ENCODE measurements around the gene RIC8A. TPM values are rescaled to one million over a fixed set of nuclear protein-coding genes. Genes with fewer than 3 reads are reported as not detected.

The RIC8A gene
- total RNA-seq, 4 donors from 2014 or later, result 65.0 to 108 (median 86.8) TPM

DNA sequence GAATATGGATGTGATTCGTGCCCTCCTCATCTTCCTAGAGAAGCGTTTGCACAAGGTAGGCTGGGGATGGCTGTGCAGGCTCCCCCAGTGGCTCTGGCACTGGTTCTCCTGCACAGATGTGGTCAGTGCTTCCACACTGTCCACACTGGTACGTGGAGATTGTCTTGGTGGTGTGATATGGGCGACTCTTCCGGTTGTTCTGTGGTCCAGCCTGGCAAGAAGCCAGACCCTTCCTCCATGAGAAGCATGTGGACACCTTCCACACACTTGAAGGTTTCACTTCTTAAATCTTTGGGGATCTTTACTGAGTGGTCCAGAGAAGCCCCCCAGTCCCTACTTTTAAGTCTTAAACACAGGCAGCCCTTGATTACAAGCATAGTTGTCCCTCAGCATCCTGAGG is 3.8 kb downstream of the RIC8A start:
- Histone ChIP-seq H3K36me3 (peaks cover 0 to 70% (median 0%) of the 10 kb centered on the region in 3 donors), H3K27ac (no peak overlapping the region), H3K9me3 (no peaks in the 10 kb centered on the region), H3K4me1 (peaks cover 3 to 20% (median 8%) of the 10 kb centered on the region in 4 donors), H3K4me3 (no peak overlapping the region), H3K27me3 (no peaks in the 10 kb centered on the region)
- peak in 1 of 3 donors; percentile 41 for DNase-seq
- TF ChIP-seq CTCF (IDR thresholded peaks at IDR 0.05) (no peak), POLR2A (IDR thresholded peaks at IDR 0.05) (no peak)

DNA sequence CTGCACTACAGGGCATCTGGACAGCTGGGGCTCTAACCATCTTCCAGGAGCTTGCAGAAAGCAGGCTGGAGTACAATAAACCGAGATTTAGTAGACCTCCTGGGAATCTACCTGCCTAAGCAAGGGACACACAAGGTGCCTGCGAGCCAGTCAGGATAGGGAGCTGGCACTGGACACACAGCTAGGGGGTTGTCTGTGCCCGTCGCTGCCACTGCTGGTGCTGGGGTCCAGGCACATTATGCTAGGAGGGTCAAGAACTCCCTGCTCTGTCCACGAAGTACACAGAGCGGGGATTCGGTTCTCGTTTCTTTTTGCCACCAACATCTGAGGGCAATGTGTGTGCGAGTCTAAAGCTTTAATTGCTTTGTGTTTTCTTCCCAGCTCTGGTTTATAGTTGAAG is 4.2 kb downstream of the RIC8A start:
- TF ChIP-seq POLR2A (IDR thresholded peaks at IDR 0.05), result no peak
- no peak for TF ChIP-seq CTCF (IDR thresholded peaks at IDR 0.05)
- H3K27ac ChIP-seq, result no peak overlapping the region
- H3K27me3 ChIP-seq, result no peaks in the 10 kb centered on the region
- peaks cover 3 to 18% (median 7%) of the 10 kb centered on the region in 4 donors for H3K4me1 ChIP-seq
- H3K9me3 ChIP-seq, result no peaks in the 10 kb centered on the region
- DNase-seq, result peak in 1 of 3 donors; percentile 30
- H3K36me3 ChIP-seq, result peaks cover 0 to 74% (median 0%) of the 10 kb centered on the region in 3 donors
- H3K4me3 ChIP-seq, result no peak overlapping the region

DNA sequence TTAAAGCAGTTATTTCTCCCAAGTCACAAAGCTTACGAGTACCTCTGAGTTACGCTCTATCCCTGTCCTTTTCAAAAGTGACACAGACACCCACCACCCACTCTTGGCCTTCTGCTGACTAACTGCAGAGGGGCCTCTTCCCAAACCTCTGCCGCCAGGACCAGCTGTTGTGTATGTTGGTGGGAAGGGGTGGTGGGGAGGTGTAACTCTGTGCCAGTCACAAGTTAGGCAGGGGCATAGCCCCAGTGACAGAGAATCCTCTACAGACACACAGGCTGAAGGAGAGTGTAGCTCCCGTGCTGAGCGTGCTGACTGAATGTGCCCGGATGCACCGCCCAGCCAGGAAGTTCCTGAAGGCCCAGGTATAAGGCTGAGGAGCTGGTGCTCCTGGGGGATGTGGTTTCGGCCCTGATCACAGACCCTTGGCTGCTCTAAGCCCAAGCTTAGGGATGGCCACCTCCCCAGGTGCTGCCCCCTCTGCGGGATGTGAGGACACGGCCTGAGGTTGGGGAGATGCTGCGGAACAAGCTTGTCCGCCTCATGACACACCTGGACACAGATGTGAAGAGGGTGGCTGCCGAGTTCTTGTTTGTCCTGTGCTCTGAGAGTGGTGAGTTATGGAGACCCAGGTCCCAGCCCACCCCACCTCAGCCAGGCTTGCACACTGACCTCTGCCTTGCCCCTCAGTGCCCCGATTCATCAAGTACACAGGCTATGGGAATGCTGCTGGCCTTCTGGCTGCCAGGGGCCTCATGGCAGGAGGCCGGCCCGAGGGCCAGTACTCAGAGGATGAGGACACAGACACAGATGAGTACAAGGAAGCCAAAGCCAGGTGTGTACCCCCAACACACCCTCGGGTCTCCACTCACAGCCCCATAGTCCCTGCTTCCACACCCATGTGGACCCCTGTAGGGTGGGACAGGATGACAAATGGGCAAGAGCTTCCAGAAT is 4.9 kb downstream of the RIC8A start:
- no peak overlapping the region for H3K27ac ChIP-seq
- peaks cover 0 to 74% (median 0%) of the 10 kb centered on the region in 3 donors for H3K36me3 ChIP-seq
- no peaks in the 10 kb centered on the region for H3K9me3 ChIP-seq
- H3K4me1 ChIP-seq, result peaks cover 3 to 18% (median 7%) of the 10 kb centered on the region in 4 donors
- no peak overlapping the region for H3K4me3 ChIP-seq
- H3K27me3 ChIP-seq, result no peaks in the 10 kb centered on the region
- TF ChIP-seq POLR2A (IDR thresholded peaks at IDR 0.05) (no peak), CTCF (IDR thresholded peaks at IDR 0.05) (no peak)
- DNase-seq, result peak in 1 of 3 donors; percentile 42

GRCh38 chr11:213111-213510 is 5.6 kb downstream of the RIC8A start:
- Histone ChIP-seq H3K27ac (no peak overlapping the region), H3K4me1 (peaks cover 3 to 18% (median 7%) of the 10 kb centered on the region in 4 donors), H3K9me3 (no peaks in the 10 kb centered on the region), H3K36me3 (peaks cover 0 to 74% (median 0%) of the 10 kb centered on the region in 3 donors), H3K4me3 (no peak overlapping the region), H3K27me3 (no peaks in the 10 kb centered on the region)
- peak in 1 of 3 donors; percentile 33 for DNase-seq
- no peak for TF ChIP-seq POLR2A (IDR thresholded peaks at IDR 0.05)
- TF ChIP-seq CTCF (IDR thresholded peaks at IDR 0.05), result no peak

- Histone ChIP-seq H3K4me3 (no peak overlapping the region), H3K27ac (no peak overlapping the region), H3K9me3 (no peaks in the 10 kb centered on the region), H3K36me3 (peaks cover 0 to 74% (median 0%) of the 10 kb centered on the region in 3 donors), H3K4me1 (peaks cover 3 to 18% (median 5%) of the 10 kb centered on the region in 4 donors), H3K27me3 (no peaks in the 10 kb centered on the region)
- peak in 1 of 3 donors; percentile 42 for DNase-seq
- TF ChIP-seq POLR2A (IDR thresholded peaks at IDR 0.05), result no peak
These were observed 6.6 kb downstream of the RIC8A start for GRCh38 chr11:214083-214482.

DNA sequence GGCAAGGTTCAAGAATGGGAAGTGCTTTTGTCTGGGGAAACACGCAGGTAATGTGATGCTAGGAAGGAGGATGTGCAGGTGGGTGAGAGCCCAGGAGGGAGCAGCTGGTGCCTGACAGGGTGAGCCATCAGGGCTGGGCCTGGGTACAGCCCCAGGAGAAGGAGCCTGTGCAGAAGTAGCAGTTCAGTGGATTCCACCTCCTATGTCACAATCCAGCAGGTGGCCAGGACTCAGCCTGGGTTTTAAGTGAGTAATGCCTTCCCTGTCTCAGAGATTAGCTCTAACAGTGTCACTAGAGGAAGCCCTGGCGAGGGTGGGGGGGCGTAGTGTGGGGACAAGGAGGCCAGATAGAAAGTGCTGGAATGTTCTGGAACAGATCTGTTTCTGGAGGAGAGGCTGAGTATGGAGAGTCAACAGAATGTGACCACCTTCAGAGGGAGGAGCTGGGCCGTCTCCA is 8.1 kb downstream of the RIC8A start:
- H3K36me3 ChIP-seq, result peaks cover 0 to 61% (median 0%) of the 10 kb centered on the region in 3 donors
- no peaks in the 10 kb centered on the region for H3K9me3 ChIP-seq
- DNase-seq, result peak in 1 of 3 donors; percentile 36

More for the DNA sequence above, 8.1 kb downstream of the RIC8A start:
- no peak overlapping the region for H3K27ac ChIP-seq
- no peaks in the 10 kb centered on the region for H3K27me3 ChIP-seq
- TF ChIP-seq CTCF (IDR thresholded peaks at IDR 0.05) (no peak), POLR2A (IDR thresholded peaks at IDR 0.05) (no peak)
- peaks cover 0 to 3% (median 0%) of the 10 kb centered on the region in 4 donors for H3K4me1 ChIP-seq
- H3K4me3 ChIP-seq, result no peak overlapping the region
